ENCODE results near the gene EPYC.

Gene EPYC

GRCh38 chr12:90954921-90955320 lies 49.9 kb downstream of the EPYC start, which contains the start of gene CCER1:
TSS of gene CCER1 (minus strand) at chr12:90955176. CDS start at chr12:90954742, 434 bp downstream.
- no peak for DNase-seq (ENCODE audit: low spot score)

GRCh38 chr12:90954428-90954827 lies 50.3 kb downstream of the EPYC start:
- DNase-seq (ENCODE audit: low spot score): no peak

GRCh38 chr12:90953956-90954421 lies 50.8 kb downstream of the EPYC start:
- no peak for DNase-seq (ENCODE audit: low spot score)

- no peak for DNase-seq (ENCODE audit: low spot score)
These were observed 53.2 kb downstream of the EPYC start for GRCh38 chr12:90951432-90952105.

- no peak for DNase-seq (ENCODE audit: low spot score)
These were observed 56.9 kb downstream of the EPYC start for GRCh38 chr12:90947869-90948268.

GRCh38 chr12:90945070-90945649 lies 59.6 kb downstream of the EPYC start:
- peak; percentile 36 for DNase-seq (ENCODE audit: low spot score)

GRCh38 chr12:90943255-90943654 lies 61.5 kb downstream of the EPYC start:
- no peak for DNase-seq (ENCODE audit: low spot score)

GRCh38 chr12:90940872-90941499 lies 63.8 kb downstream of the EPYC start:
- peak; percentile 52 for DNase-seq (ENCODE audit: low spot score)

GRCh38 chr12:90939382-90939781 lies 65.4 kb downstream of the EPYC start:
- no peak for DNase-seq (ENCODE audit: low spot score)

- no peak for DNase-seq (ENCODE audit: low spot score)
These were observed 66.3 kb downstream of the EPYC start for GRCh38 chr12:90938451-90938850.

- no peak for DNase-seq (ENCODE audit: low spot score)
These were observed 67.1 kb downstream of the EPYC start for GRCh38 chr12:90937651-90938050.

- DNase-seq (ENCODE audit: low spot score): no peak
These were observed 68.4 kb downstream of the EPYC start for GRCh38 chr12:90936230-90937005.

GRCh38 chr12:90925562-90925961 lies 79.2 kb downstream of the EPYC start:
- no peak for DNase-seq (ENCODE audit: low spot score)

- no peak for DNase-seq (ENCODE audit: low spot score)
These were observed 80.4 kb downstream of the EPYC start for GRCh38 chr12:90924406-90924805.

- DNase-seq (ENCODE audit: low spot score): peak; percentile 33
These were observed 82.6 kb downstream of the EPYC start for GRCh38 chr12:90922145-90922627.

GRCh38 chr12:90921536-90921935 lies 83.2 kb downstream of the EPYC start:
- peak; percentile 5 for DNase-seq (ENCODE audit: low spot score)

GRCh38 chr12:90920222-90920621 lies 84.5 kb downstream of the EPYC start:
- no peak for DNase-seq (ENCODE audit: low spot score)

- no peak for DNase-seq (ENCODE audit: low spot score)
These were observed 87.3 kb downstream of the EPYC start for GRCh38 chr12:90917431-90917830.

- no peak for DNase-seq (ENCODE audit: low spot score)
These were observed 88.3 kb downstream of the EPYC start for GRCh38 chr12:90916516-90916915.

GRCh38 chr12:90915353-90915752 lies 89.4 kb downstream of the EPYC start:
- no peak for DNase-seq (ENCODE audit: low spot score)
